GM12873 (cell line): ENCODE measurements around the gene RPP25L.

ENCODE experiments used
- TF ChIP-seq, protein P1 (sequence below): IDR thresholded peaks from 2 replicates; pipeline ENCODE4 v1.5.1; 2012; ENCODE audit warnings: low read depth, mild to moderate bottlenecking, moderate library complexity, low read length, control low read depth; ENCODE audit not compliant: insufficient read depth; ENCODE audit errors: missing control alignments

The RPP25L gene

DNA sequence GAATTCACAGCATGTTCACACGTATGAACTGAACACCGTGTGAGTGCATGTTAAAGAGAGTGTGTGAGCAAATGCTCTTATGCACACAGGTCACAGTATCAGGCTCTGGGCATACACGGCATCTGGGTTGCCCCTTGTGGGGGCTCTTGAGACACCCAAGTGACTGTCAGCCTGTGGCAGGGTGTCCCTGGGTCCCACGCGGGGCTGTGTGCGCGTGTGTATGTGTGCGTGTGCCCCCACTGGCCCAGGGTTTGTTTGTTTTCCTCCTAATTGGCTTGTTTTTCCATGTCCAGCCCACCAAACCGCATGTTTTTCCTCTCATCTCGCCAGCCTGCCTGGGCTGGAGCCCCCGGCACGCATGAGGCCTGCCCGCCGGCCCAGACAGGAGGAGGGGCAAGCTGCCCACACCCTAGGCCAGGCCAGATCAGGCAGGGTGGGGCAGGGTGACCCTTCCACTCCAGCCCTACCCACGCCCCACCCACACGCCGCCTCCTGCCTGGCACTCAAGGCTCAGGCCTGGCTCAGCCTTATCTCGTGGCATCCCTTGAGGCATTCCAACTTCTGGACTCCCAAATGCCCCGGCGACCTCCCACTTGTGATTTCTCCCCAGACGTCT is 51.2 kb downstream of the RPP25L start:
- TF ChIP-seq, protein P1, sequence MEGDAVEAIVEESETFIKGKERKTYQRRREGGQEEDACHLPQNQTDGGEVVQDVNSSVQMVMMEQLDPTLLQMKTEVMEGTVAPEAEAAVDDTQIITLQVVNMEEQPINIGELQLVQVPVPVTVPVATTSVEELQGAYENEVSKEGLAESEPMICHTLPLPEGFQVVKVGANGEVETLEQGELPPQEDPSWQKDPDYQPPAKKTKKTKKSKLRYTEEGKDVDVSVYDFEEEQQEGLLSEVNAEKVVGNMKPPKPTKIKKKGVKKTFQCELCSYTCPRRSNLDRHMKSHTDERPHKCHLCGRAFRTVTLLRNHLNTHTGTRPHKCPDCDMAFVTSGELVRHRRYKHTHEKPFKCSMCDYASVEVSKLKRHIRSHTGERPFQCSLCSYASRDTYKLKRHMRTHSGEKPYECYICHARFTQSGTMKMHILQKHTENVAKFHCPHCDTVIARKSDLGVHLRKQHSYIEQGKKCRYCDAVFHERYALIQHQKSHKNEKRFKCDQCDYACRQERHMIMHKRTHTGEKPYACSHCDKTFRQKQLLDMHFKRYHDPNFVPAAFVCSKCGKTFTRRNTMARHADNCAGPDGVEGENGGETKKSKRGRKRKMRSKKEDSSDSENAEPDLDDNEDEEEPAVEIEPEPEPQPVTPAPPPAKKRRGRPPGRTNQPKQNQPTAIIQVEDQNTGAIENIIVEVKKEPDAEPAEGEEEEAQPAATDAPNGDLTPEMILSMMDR = no peak
